ENCODE measurements around the gene HS6ST1. TPM values are rescaled to one million over a fixed set of nuclear protein-coding genes. Genes with fewer than 3 reads are reported as not detected.
A peak's percentile ranks its signal among the peaks of the same experiment; 100 is the strongest.

HS6ST1 gene
- polyA plus RNA-seq, 1 donor from 2014 or later, result 4.3 TPM

GRCh38 chr2:128292599-128293425, 25.9 kb downstream of the HS6ST1 start:
- Mint-ChIP-seq H3K4me3 (no peak overlapping the region), H3K27me3 (no peaks in the 10 kb centered on the region), H3K27ac (no peak overlapping the region), H3K4me1 (peaks cover 11 to 30% (median 14%) of the 10 kb centered on the region in 3 donors), H3K36me3 (no peaks in the 10 kb centered on the region), H3K9me3 (no peaks in the 10 kb centered on the region)

GRCh38 chr2:128291844-128292598, 26.6 kb downstream of the HS6ST1 start:
- no peaks in the 10 kb centered on the region for H3K36me3 Mint-ChIP-seq
- no peak overlapping the region for H3K27ac Mint-ChIP-seq
- no peak overlapping the region for H3K4me3 Mint-ChIP-seq
- H3K4me1 Mint-ChIP-seq, result peaks cover 9 to 30% (median 11%) of the 10 kb centered on the region in 3 donors
- H3K27me3 Mint-ChIP-seq, result no peaks in the 10 kb centered on the region
- no peaks in the 10 kb centered on the region for H3K9me3 Mint-ChIP-seq

- Mint-ChIP-seq H3K4me1 (peaks cover 6 to 23% (median 7%) of the 10 kb centered on the region in 3 donors), H3K27me3 (no peaks in the 10 kb centered on the region), H3K4me3 (no peak overlapping the region), H3K27ac (no peak overlapping the region), H3K9me3 (no peaks in the 10 kb centered on the region), H3K36me3 (no peaks in the 10 kb centered on the region)
These were observed 27.4 kb downstream of the HS6ST1 start for GRCh38 chr2:128291161-128291843.

- no peaks in the 10 kb centered on the region for H3K27me3 Mint-ChIP-seq
- H3K27ac Mint-ChIP-seq, result peak overlapping the region in 1 of 3 donors; percentile 59
- H3K36me3 Mint-ChIP-seq, result no peaks in the 10 kb centered on the region
- H3K9me3 Mint-ChIP-seq, result no peaks in the 10 kb centered on the region
- H3K4me3 Mint-ChIP-seq, result no peak overlapping the region
- peaks cover 4 to 14% (median 4%) of the 10 kb centered on the region in 3 donors for H3K4me1 Mint-ChIP-seq
These were observed 28.3 kb downstream of the HS6ST1 start for GRCh38 chr2:128290356-128290755.

GRCh38 chr2:128289439-128289838, 29.2 kb downstream of the HS6ST1 start:
- Mint-ChIP-seq H3K9me3 (no peaks in the 10 kb centered on the region), H3K27me3 (no peaks in the 10 kb centered on the region), H3K4me3 (no peak overlapping the region), H3K4me1 (peaks cover 2 to 11% (median 4%) of the 10 kb centered on the region in 3 donors), H3K27ac (no peak overlapping the region), H3K36me3 (no peaks in the 10 kb centered on the region)

- Mint-ChIP-seq H3K36me3 (no peaks in the 10 kb centered on the region), H3K27ac (no peak overlapping the region), H3K9me3 (no peaks in the 10 kb centered on the region), H3K4me3 (no peak overlapping the region), H3K27me3 (no peaks in the 10 kb centered on the region), H3K4me1 (peaks cover 0 to 11% (median 4%) of the 10 kb centered on the region in 3 donors)
These were observed 29.9 kb downstream of the HS6ST1 start for GRCh38 chr2:128288781-128289180.

- Mint-ChIP-seq H3K27me3 (no peaks in the 10 kb centered on the region), H3K36me3 (no peaks in the 10 kb centered on the region), H3K9me3 (no peaks in the 10 kb centered on the region), H3K4me1 (peaks cover 0 to 11% (median 6%) of the 10 kb centered on the region in 3 donors), H3K27ac (no peak overlapping the region), H3K4me3 (no peak overlapping the region)
These were observed 30.6 kb downstream of the HS6ST1 start for GRCh38 chr2:128287780-128288735.

- Mint-ChIP-seq H3K27ac (peak overlapping the region in 1 of 3 donors; percentile 39), H3K9me3 (no peaks in the 10 kb centered on the region), H3K4me3 (no peak overlapping the region), H3K36me3 (peaks cover 1% of the 10 kb centered on the region), H3K27me3 (no peaks in the 10 kb centered on the region), H3K4me1 (peaks cover 0 to 11% (median 9%) of the 10 kb centered on the region in 3 donors)
These were observed 31.5 kb downstream of the HS6ST1 start for GRCh38 chr2:128286905-128287779.

- H3K4me1 Mint-ChIP-seq, result peaks cover 5 to 15% (median 11%) of the 10 kb centered on the region in 3 donors
- peaks cover 1% of the 10 kb centered on the region for H3K36me3 Mint-ChIP-seq
- no peak overlapping the region for H3K4me3 Mint-ChIP-seq
- H3K27ac Mint-ChIP-seq, result no peak overlapping the region
- no peaks in the 10 kb centered on the region for H3K9me3 Mint-ChIP-seq
- no peaks in the 10 kb centered on the region for H3K27me3 Mint-ChIP-seq
These were observed 32.5 kb downstream of the HS6ST1 start for GRCh38 chr2:128286011-128286721.

- Mint-ChIP-seq H3K9me3 (no peaks in the 10 kb centered on the region), H3K4me1 (peaks cover 7 to 16% (median 11%) of the 10 kb centered on the region in 3 donors), H3K4me3 (no peak overlapping the region), H3K36me3 (peaks cover 1% of the 10 kb centered on the region), H3K27me3 (no peaks in the 10 kb centered on the region), H3K27ac (no peak overlapping the region)
These were observed 33.2 kb downstream of the HS6ST1 start for GRCh38 chr2:128285329-128285931.

- Mint-ChIP-seq H3K4me3 (no peak overlapping the region), H3K27ac (no peak overlapping the region), H3K9me3 (no peaks in the 10 kb centered on the region), H3K36me3 (peaks cover 1% of the 10 kb centered on the region), H3K27me3 (no peaks in the 10 kb centered on the region), H3K4me1 (peaks cover 5 to 12% (median 7%) of the 10 kb centered on the region in 3 donors)
These were observed 33.8 kb downstream of the HS6ST1 start for GRCh38 chr2:128284841-128285240.

GRCh38 chr2:128284037-128284441, 34.6 kb downstream of the HS6ST1 start:
- Mint-ChIP-seq H3K4me3 (peak overlapping the region in 1 of 4 donors; percentile 33), H3K9me3 (no peaks in the 10 kb centered on the region), H3K4me1 (peaks cover 0 to 15% (median 7%) of the 10 kb centered on the region in 3 donors), H3K36me3 (peaks cover 1% of the 10 kb centered on the region), H3K27me3 (no peaks in the 10 kb centered on the region), H3K27ac (no peak overlapping the region)
